ENCODE data around the gene ADAMTS2.

Gene ADAMTS2

DNA sequence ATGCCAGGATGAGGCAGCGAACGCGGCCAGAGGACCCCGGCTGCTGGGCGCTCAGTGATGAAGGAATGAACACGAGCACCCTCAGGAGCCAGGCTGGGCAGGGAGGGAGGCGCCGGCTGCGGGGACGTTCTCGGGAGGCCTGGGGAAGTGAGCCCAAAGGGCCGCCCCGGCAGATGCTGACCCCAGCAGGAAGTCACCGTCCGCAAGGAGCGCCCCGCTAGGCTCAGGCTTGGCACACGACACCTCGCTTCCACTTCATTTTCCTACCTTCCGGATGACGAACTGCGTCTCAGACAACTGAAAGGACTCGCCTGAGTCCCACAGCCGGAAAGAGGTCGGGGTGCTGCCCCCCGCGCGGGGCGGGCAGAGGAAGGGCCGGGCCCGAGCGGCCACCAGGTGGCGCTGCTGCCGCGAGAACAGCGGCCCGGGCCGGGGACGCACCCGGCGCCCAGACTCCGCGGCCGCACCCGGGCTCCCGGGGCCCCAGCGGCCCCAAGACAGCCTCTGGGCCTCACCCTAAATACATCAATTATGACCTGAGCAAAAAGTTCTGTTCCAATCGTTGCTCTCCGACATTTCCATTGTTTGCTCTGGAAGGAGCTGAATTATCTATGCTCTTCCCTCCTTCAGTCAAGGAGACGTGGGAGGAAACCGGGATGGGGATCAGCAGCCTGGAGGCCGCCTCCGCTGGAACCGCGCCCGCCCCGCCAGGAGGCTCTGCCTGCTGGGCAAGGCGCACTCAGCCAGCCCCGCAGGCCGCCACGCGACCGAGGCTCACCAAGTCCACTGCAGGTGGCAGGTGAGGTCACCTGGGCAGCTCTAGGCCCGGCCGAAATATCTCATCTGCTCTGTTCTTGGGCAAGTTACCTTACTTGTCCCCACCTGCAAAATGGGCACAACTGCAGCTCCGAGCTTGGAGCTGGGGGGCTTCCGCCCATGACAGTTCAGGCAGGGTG is 178.1 kb downstream of the ADAMTS2 start:
- in situ Hi-C loops (cut with MboI; ENCODE audit: low sequenced_read_pairs) = no loop called here

GRCh38 chr5:179166171-179166885 is 178.9 kb downstream of the ADAMTS2 start:
- in situ Hi-C loops (cut with MboI; ENCODE audit: low sequenced_read_pairs) = no loop called here

DNA sequence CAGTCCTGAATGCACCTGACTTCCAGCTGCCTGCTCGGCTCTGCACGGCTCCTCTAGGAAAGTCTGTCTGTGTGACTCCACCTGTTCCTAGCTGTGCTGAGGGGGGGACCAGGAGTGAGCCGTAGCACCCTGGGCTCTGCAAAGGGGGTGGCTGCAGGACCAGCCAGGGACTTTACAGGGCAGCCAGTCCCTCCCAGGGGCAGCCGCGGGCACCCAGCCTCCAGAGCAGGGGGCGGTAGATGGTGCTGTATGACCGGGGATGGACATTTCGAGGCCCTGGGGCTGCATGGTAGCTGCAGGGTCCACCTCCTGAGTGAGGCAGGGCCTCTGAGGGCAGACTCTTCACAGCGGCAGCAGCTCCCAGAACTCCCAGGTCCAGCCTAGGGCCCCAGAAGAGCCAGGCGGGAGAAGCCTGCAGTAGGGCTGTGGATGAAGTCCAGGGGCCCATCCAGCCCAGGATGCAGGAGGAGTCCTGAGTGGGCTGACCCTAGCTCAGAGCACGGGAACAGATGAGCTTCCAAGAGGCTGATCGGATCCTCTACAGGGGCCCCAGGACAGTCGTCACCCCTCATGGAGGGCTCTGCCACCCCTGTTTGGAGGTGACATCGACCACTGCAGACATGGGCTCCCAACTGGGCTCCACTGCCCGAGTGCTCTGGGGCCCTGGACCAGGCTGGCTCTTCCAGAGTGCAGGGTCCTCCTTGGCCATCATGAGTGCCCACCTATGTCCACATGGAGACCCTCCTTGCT is 179.7 kb downstream of the ADAMTS2 start:
- in situ Hi-C loops (cut with MboI; ENCODE audit: low sequenced_read_pairs) = no loop called here

DNA sequence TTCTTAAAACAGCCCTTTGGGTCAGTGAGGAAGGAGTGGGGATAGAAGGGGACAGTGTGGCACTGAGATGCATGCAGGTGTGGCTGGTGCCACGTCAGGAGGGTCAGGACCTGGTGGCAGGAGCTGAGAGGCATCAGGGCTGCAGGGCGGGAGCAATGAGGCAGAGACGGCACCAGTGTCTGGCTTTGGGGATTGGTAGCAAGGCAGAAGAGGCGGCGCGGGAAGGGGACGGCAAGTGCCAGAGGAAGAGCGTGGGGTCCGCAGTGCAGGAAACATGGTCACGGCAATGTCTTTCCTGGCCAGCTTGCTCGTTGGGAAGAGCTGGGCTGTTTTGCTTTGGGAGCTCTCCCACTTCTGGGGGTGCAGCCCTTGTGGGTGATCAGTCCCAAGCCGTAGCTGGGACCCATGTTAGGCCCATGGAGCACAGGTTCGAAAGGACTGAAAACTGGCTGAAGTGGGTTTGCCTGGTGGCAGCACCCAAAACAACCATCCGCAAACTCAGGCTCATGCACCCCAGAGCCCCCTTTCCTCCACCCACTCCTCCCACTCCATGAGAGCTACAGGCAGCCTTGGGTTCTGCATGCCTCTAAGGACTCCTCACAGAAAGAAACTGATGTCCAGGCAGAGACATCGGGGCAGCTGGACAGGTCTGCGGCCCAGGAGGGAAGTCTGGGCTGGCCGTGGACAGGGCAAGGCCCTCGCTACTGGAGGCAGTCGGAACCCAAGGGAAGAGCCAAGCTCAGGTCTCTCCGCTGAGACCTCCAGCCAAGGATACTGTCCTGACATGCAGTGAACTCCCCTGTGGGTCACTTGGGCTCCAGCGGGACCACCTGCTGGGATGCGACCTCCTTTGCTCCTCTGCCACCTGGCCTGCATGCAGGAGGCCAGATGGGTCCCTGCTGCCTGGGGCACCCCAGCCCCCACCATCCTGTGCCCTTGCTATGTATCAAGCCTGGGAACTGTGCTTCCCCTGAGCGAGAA is 180.6 kb downstream of the ADAMTS2 start:
- in situ Hi-C loops (cut with MboI; ENCODE audit: low sequenced_read_pairs) = no loop called here

GRCh38 chr5:179163236-179164155 is 181.8 kb downstream of the ADAMTS2 start:
- in situ Hi-C loops (cut with MboI; ENCODE audit: low sequenced_read_pairs) = no loop called here

DNA sequence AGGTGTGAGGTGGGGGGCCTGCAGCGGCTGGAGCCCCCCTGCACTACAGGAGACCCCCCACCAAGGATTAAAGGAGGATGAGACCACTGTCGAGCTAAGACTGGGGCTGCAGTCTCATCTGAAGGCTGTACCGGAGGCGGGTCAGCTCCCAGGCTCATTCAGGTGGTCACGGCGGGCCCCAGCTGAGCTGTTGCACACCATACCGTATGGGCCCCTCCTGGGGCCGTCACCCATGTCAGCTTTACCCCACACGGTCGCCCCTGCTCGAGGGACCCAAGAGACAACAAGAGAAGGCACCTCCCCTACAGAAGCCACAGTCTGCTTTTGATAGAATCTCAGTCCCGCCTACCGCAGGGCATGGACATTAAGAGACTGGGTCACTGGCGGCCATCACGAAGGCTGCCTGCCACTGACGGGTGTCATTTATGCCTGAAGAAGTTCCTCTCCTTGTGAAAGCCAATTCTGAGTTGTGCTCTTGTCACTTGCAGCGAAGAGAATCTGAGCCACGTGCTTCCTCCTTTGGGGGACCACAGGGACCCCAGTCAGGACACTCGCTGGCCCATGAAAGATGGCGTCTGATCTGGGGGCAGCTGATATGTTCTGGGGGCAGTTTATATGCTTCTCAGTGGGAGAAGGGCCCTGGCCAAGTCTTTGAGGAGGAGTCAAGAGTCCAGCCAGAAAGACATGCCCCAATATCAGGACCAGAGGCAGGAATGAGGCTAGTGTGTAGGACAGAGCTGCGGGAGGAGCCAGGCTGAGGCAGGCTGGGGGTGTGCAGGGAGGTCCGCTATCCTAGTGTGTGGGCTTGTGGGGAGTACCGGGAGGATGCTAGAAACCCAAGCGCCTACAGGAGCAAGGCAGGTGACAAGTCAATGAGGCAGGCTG is 182.7 kb downstream of the ADAMTS2 start:
- in situ Hi-C loops (cut with MboI; ENCODE audit: low sequenced_read_pairs) = no loop called here

DNA sequence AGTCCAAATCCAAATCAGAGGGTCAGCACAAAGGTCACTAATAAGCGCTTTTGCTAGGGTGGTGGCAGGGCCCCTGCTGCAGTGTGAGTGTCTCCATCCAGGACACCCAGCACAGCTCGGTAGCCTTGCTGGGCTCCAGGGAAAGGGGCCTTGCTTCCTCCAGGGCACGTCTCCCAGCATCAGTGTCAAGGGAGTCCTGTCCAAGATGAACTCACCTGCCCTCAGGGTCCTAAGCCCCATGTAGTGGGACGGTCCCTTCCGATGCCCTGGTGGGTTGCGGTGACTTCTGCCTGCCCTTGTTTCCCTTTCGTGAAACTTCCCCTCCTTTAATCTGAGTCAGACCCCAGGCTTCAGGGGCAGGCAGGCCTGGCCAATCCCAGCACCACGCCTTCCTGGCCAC is 183.4 kb downstream of the ADAMTS2 start:
- in situ Hi-C loops (cut with MboI; ENCODE audit: low sequenced_read_pairs) = no loop called here

GRCh38 chr5:179160584-179160983 is 184.7 kb downstream of the ADAMTS2 start:
- in situ Hi-C loops (cut with MboI; ENCODE audit: low sequenced_read_pairs) = no loop called here

- in situ Hi-C loops (cut with MboI; ENCODE audit: low sequenced_read_pairs) = no loop called here
These were observed 186.7 kb downstream of the ADAMTS2 start for GRCh38 chr5:179158556-179158955.

DNA sequence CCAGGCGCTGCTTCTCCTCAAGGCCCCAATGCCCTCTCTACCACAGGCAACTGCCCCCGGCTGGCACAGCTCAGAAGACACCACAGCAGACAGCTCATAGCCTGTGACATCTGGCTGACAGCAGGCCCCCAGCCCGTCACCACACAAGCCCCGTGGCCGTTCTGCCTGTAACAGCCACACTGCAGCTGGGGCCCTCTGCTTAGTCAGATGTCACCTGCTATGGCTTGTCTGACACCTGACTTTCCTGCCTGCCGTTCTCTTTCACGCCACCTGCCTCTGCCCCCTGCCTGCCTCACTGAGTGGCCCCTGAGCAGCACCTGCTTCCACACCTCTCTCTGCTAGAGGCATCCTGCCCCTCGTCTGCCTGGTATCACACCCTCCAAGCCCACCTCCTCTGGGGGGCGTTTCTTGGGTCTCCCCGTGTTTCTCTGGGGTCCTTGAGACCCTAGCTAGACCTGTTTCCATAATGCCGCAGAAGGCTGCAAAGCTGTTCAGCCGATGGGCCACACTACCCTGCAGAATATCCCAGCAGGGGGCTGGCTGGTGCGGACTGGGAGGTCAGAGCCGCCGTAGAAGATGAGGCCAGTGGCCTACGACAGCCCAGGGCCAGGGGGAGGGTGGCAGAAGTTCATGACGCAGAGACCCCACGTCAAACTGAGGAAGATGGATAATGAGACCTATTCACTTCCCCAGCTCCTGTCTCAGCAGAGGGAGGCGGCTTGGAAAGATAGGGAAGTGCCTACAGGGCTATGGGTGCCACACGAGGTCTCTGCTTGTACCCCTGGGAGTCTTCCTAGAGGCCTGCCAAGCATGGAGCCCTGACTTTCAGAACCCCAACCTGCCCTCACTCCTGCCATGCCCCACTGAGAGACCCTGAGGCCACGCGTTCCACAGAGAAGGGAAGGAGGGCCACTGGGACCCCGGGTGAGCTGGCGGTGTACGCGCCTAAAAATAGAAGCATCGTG is 190.0 kb downstream of the ADAMTS2 start:
- in situ Hi-C loops (cut with MboI; ENCODE audit: low sequenced_read_pairs) = no loop called here

- in situ Hi-C loops (cut with MboI; ENCODE audit: low sequenced_read_pairs) = no loop called here
These were observed 190.8 kb downstream of the ADAMTS2 start for GRCh38 chr5:179154346-179154990.

DNA sequence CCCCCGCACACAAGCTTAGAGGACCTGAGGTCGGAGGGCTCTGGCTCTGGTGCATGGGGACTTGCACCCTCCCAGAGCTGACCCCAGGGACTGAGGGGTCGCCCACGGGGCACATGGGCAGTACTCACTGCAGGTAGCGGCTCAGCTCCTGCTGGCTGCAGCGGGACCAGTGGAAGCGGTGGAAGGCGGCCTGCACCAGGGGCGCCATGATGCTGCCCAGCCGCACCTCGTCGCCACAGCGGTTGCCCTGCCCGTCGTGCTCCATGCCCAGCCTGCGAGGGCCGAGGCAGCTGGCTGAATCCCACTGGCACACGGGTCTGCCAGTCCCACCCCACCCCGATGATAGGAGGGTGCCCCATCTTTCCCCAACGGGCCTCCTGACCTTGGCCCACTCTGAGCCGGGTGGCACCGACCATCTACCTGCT is 191.3 kb downstream of the ADAMTS2 start:
- in situ Hi-C loops (cut with MboI; ENCODE audit: low sequenced_read_pairs) = no loop called here

DNA sequence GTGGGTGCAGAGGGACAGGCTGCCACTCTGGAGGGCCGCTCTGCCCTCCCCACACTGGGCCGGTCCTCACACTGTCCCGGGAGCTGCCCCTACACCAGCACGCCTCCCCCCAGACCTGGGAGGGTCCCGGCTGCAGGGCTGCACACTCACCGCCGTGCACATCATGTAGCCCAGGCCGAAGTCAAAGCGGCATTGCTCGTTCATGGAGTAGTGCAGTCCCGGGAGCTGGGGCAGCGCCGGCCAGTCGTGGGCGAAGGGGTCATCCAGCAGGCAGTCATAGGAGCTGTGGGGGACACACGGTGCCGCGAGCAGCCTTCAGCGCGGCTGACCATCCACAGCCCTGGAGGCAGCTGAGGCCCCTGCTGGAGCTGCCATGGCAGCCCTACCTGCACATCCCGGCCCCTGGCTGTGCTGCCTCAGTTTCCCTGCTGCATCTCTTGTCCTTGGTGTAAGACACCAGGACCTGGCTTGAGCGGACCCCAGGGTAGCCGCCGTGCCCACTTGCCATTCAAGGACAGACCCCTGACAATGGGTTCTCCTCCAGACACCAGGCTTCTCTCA is 191.8 kb downstream of the ADAMTS2 start:
- in situ Hi-C loops (cut with MboI; ENCODE audit: low sequenced_read_pairs) = no loop called here

DNA sequence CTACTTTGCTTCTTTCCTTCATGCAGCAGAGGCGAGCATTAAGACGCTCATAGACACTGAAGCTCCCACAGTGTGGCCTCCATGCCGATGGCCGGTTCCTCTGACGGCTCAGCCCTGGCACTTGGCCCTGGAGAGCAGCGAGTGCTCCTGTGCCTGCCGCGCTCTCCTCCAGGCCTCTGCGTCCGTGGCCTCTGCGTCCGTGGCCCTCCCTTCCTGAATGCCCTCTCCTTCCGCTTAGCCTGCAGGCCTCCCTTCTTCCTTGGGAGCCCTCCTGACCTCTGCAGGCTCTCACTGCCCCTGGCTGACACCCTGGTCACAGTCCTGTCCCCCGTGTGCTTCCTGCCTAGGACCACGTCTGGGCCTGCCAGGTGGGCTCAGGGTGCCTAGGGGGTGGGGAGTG is 192.3 kb downstream of the ADAMTS2 start:
- in situ Hi-C loops (cut with MboI; ENCODE audit: low sequenced_read_pairs) = no loop called here

DNA sequence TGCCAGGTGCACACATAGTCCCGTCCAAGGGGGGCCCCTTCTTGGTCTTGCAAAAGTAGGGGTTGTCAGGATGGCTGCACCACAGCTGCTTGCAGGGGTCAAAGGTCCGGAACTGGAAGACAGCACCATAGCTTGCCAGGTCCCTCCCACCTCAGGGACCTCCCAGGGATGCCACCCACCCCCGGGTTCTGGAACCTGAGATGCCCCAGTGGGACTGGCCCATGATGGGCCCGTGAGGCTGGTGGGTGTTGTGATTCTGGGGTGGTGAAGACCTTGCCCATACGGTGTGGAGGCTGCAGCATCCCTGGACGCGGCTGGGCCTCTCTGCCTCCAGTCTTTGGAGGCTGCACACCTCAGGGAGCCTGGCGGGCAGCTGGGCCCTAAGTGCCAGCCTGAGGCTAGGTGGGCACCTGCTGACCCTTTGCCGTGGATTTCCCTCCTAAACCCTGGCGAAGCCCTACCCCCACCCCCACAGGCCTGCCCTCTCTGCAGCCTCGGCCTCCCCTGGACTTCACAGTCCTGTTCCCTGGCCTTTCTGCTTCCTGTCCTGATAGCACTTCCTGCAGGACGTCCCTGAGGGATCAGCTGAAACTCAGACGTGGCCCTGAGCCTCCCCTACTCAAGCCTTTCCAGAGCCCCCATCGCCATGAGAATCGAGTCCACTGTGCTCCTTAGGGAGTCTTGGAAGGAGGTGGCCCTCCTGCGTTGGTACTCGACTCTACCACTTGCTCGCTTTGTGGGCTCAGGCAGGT is 192.9 kb downstream of the ADAMTS2 start:
- in situ Hi-C loops (cut with MboI; ENCODE audit: low sequenced_read_pairs) = no loop called here

Measured in hTERT RPE-1 (cell line).